ENCODE results near the gene DDRGK1.

DDRGK1 gene

DNA sequence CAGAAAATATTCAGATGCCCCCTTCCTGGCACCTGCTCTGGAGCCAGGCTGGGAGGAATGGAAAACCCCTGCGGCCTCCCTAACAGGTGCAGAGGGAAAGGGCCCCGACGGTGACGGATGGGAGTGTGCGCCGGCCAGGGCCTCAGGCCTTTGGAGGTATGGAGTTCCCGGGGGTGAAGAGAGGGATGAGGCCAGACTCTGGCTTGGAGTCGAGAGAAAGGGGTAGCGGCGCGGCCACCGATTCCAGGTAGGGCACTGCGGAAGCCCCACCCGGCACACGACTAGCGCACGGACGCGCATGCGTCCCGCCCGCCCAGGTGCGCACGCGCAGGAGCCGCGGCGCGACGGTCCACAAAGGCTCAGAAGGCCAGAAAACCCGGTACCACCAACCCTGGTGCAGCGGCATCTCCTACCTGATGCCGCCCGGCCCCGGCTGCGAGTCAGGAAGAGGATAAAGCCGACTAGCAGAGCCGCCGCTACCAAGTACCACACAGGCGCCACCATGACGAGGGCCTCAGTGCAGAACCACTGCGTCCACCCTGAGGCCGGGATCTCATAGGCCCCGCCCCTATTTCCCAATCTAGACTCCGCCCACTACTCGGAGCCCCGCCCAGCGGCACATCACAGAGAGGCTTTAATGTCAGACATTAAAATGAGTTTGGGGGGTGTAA, at the start of gene DDRGK1:
TSS of gene DDRGK1 (minus strand) at position 559 of the 671 bp plus-strand sequence. CDS start at position 504, 55 bp downstream.
- peak; percentile 97 for DNase-seq

DNA sequence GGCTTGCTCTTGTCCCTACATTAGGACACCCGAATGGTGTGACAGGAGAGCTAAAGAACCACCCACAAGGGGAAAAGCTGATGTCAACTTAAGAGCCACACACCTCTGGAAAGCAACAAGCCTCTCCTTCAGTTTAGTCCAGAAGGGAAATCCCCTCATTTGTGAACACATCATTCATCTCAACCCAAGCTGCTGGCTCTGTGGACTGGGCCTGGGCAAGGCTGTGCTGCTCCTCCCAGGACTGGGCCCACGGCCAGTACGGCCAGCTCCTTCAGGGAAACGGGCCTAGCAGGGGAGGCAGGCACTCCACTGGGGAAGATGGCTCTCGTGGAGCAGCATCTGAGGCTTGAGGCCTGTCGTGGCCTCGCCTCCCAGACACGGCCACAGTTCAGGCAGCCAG, 47.3 kb upstream of the DDRGK1 start:
- no peak for DNase-seq

DNA sequence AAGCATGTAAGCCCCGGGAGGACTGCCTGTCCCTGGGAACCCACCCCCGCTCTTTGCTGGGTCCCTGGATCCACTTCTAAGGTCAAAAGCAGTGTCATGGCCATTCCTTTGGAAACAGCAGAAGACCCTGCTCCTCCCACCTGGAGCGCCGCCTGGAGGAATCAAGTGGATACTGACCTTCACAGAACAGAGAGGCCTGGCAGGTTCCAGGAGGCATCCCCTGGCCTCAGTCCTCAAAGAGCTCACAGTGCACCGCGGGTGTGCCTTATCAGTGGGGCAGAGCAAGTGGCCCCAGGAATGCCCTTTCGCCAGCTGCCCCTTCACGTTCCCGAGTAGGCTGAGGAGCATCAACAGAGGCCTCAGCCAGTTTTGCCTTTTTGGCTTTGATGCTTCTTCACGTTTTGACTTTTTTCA, 45.6 kb upstream of the DDRGK1 start:
- no peak for DNase-seq

DNA sequence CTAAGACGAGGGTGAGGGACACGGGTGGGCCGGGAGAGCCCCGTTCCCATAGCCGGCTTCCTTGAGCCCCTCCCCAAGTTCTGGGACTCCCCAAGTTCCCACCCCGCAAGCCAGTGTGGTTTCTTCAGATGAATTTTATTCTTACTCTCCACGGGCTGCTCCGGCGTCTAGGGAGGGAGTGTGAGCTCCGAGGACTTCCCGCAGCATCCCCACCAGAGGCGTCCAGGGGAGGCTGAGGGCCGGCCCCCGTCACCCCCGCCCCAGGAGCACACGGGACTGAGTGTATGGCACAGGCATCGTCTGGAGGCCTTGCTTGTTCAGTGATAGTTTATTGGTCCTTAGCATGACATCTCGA, 44.5 kb upstream of the DDRGK1 start:
- no peak for DNase-seq

DNA sequence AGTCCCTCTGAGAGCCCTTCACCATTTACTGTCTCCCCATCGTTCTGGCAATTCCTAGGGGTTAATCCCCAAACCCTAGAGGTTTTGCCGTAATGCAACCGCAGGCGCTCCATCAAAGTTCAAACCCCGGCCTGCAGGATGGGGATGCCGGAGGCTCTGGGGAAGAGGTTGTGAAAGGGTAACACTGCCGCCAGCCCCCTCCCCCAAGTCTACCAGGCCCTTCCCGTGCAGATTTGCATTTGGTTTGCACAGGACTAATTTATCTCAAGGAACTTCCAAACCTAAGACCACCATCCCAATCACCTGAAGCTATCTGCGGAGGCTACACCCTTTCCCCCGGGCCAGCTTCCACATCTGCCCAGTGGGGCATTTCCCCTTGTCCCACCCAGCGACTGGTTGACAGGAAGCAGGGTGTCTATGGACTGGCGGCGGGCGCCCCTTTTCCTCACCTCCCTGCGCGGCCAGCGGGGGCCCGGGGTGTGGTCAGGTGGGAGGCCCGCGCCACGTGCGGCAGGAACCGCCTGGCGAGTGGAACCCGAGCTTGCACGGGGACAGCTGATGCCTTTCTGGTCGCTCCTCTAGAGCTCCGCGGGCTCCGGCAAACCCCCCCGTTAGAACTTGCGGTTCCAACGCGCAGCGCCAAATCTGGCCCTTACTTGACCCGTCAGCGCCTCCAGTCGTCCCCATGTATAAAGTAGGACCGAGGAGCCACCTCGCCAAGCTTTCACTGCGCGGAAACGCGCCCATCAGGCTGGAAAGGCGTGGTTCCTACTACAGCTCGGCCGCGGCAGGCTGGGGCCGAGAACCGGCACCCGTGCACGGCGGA, 43.9 kb upstream of the DDRGK1 start:
- DNase-seq: peak; percentile 16

DNA sequence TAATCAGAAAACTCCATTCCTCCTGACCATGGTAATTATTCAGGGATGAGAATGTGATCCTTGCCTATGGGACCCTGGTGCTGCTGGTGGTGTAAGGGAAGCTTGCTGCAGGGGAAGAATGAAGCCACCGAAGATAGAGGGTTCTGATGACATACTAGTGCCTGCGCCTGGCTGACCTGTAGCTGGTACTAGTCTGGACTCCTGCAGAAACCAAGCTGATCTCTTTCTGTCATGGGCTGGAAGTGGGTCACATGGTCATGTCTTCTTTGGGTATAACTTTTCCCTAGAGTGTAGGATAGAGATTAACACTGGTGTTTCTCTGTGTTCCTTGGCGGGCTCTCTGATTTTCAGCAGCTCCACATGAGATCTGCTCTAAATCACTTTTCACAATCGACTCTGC, 43.2 kb upstream of the DDRGK1 start:
- no peak for DNase-seq

DNA sequence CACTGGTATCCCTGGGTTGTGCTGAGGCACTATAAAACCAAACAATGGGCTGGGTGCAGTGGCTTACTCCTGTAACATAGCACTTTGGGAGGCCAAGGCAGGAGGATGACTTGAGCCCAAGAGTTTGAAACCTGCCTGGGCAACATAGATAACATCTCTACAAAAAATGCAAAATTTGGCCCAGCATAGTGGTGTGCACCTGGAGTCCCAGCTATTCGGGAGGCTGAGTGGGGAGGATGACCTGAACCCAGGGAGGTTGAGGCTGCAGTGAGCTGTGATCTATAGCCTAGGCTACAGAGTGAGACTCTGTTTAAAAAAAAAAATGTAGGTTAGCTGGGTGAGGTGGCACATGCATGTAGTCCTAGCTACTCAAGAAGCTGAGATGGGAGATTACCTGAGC, 42.2 kb upstream of the DDRGK1 start:
- DNase-seq: no peak

DNA sequence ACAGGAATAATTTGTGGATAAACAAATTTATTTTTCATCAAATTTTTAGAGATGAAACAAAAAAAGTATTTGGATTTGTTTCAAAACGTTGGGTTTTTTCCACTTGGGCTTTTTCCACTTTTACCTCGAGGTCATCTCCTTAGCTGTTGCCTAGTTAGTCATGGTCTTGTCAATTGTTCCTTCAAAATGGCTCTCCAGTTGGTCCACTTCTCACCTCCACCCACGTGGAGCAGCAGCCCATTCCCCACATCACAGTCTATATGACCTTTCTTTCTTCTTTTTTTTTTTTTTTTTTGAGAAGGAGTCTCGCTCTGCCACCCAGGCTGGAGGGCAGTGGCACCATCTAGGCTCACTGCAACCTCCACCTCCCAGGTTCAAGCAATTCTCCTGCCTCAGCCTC, 41.2 kb upstream of the DDRGK1 start:
- DNase-seq: no peak

DNA sequence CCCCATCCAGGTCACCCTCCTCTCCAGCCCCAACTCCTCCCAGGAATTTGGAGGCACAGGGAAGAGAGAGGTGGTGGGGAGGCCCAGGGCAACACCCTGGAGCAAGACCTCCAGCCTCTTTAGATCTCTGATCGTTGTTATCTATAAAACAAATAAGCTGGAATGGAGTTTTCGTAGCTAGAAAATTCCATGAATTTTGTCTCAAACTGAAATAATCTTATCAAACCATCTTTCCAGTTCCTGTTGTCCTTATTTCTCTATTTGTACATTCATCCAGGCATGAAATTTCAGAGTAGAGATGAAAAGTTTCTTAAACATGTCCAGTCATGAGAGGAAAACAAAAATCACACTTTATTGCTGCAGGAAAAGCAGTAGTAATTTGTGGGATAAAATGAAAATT, 40.7 kb upstream of the DDRGK1 start:
- DNase-seq: no peak

DNA sequence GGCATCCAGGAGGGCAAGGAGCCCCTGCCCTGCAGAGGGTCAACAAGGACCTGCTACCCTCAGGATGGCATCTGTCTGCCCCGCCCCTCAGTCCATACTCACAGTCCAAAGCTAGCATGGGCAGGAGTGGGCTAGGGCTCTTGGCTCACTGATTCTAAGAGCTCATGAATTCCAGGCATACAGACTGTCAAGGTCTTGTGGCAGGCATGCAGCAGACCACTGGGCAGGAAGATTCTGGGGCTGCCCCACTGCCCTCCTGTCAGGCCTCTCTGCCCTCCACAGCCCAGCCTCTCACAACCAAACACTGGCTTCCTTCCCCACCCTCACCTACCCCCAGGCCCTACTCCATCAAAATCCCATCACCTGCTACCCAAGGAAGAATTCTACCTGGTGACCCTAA, 40.1 kb upstream of the DDRGK1 start:
- no peak for DNase-seq

DNA sequence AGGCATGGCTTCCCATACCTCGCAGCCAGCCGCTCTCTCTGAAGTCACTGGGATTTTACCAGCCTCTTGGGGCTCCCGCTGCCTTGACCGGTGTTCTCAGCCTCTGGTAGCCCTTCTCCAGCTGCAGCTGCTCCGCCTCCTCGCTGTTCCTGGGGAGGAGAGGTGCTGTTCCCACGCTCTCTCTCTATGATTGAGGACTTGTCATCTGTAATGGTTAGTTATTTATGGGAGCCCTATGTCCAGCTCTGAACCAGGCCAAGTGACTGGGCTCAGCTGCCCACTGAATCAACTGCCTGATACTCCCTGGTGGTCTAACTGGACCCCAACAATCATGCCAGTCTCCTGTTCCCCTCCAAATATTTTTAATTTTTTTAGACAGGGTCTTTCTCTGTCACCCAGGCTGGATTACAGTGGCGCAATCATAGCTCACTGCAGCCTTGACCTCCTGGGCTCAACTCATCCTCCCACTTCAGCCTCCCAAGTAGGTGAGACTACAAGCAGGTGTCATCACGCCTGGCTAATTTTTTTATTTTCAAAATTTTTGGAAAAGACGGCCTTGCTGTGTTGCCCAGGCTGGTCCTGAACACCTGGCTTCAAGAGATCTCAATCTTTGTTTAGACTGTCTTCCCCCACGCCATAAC, 39.4 kb upstream of the DDRGK1 start:
- no peak for DNase-seq

DNA sequence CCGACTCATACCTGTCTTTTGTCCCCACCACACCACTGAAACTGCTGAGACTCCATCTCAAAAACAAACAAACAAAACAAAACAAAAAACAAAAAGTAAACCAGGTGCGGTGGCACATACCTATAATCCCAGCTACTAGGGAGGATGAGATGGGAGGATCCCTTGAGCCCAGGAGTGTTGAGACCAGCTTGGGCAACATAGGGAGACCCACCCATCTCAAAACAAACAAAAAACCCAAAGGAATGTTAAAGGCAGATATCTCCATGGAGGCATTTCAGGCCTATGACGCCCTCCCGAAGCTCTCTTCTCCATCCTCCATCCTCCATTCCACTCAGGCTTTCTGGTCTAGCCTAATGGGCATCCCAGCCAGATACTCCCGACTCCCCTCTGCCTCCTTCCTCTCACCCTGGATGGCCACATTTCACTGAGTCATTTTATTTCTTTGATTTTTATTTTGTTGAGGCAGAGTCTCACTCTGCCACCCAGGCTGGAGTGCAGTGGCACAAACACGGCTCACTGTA, 37.8 kb upstream of the DDRGK1 start:
- no peak for DNase-seq

DNA sequence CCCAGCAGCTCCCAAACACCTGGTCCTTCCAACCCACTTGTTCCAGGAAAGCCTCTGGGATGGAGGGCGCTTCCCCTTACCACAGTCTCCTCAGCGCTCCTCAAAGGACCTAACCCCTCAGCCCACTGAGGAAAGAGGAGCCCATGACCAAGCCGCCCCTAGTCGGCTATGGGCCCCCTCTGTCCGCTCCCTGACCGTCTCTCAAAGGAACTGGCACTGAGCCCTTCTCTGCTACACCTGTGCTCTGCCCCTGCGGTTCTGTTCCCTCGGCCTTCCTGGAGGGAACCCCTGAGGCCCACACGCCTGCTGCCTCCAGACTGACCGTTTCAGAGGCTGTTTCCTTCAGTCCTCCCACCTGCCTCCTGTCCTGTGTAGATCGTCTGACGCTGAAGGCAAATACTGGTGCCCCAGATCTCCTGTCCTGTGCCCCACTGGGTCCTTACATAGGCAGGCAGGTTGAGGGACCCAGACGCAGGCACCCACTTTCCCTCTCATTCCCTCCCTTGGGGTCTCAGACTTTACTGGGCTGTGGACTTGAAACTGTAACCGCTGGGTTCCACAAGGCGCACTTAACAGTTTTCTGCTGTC, 36.4 kb upstream of the DDRGK1 start:
- DNase-seq: no peak

DNA sequence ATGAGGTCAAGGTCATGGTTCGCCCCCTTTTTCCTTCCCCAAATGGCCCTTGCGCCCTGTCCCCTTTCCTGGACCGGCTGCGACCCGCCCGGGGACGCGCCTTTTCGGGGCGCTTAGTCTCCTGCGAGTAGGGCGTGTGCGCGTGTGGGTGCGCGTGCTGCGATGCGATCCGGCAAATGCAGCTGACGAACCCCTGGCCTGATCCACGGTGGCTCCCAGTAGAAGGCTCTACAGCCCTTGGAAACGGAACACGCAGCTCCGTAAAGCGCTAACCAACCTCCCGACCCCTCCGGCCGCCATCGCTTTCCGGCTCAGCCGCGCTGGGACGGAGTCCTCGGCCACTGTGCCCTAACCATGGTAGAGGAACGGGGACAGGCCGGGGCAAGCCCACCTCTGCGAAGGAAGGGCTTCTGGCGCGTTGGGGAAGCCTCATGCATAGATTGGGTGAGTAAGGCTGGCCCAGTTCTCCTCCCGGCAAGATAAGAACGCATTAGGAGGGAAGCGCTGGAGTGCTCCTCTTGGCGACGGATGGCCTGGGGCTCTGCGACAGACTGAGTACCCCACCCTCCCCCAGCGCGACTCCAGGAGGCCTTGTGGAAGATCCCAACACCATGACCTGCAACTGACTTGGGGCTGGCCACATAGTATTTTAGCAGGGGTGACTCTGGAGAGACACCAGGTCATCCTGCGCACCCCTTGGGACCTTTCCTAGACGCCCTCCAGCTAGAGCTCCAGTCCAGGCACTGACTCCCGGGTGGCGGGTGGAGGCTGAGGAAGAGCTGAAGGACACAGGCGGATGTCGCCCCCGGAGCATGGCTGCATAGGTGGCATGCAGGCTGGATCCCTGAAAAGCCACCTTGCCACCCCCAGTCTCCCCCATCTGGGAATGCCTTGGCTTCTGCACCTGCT, 35.6 kb upstream of the DDRGK1 start:
- no peak for DNase-seq

DNA sequence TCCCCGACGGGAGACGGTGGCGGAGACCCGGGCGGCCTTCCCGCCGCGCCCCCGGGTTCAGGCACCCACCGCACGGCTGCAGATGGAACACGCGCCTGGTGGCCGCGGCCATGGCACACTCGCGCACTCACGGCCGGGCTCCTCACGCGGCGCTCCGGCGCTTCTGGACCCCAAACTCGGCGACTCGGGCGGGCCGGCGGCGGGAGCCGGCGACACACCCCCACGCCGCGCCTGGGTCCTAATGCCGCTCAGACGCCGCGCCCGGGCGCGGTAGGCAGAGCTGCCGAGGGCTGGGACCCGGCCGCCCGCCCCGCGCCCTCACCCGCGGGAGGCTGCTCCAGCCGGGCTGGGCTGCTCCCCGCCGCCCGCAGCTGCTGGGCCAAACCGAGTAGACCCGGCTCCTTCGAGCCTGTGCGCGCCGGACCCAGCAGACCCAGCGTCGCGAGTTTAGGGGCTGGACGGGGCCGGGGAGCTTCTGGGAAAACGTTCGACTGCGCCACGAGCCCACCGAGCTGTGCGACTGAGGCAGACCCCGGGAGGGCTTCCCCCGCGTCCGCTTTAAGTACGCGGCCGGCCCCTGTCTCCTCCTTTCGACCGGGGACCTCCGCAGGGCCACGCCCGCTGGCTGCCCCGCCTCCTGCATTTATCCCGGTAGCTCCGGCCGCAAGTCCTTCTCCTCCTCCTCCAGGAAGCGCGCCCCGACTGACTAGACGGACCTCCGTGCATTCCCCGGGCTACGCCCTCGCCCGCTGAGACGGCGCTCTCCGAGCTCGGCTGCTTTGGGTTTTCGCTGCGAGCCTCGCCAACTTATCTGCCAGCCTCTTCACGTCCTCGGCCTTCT, 34.8 kb upstream of the DDRGK1 start, which contains the start of gene SLC4A11:
TSS of gene SLC4A11 (minus strand) at position 165 of the 841 bp plus-strand sequence. CDS start at position 112, 53 bp downstream.
- peak; percentile 34 for DNase-seq

DNA sequence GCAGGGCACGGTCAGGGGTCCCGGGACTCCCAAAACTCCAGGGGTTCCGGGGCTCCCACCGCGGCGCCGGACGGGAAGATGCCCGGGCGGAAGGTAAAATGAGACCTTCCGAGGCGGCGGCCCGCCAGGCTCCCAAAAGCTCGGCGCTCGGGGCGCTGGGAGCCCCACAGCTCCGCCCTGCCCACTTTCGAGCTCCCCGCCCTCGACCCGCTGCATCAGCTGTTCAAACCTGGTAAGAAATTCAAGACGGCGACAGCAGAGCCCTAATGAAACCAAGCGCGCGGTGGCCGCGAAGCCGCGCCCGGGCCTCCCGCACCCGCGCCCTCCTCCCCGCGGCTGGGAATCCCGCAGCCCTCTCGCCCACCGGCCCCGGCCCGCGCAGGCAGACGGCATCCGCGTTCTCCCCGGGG, 34.1 kb upstream of the DDRGK1 start:
- peak; percentile 52 for DNase-seq

DNA sequence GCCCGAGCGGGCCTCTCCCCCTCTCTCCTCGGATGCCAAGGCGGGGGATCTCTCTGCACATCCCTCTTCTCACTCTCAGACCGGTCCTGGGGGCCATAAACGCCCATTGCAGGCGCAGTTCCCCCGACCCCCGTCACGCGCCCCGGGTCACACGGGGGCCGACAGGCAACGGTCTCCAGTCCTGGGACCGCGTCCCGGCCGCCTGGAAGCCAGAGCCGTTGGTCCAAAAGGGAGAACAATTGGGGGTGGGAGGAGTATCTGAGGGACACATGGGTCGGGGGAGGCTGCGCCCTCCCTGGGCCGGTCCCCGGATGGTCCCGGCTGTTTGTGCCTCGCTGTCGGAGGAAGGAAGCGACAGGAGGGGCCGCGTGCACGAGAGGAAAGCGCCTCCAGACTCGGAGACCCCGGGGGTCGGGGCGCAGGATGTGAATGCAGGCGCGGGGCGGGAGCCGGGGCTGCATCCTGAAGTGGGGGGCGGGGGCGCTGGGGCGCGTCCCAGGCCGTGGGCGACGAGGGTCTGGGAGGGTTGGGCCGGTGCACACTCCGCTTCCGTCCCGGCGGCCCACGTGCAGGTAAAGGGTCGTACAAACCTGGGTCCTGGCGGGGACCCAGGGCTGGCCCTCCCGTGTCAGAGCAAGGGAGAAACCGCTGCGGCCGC, 33.6 kb upstream of the DDRGK1 start:
- DNase-seq: no peak

DNA sequence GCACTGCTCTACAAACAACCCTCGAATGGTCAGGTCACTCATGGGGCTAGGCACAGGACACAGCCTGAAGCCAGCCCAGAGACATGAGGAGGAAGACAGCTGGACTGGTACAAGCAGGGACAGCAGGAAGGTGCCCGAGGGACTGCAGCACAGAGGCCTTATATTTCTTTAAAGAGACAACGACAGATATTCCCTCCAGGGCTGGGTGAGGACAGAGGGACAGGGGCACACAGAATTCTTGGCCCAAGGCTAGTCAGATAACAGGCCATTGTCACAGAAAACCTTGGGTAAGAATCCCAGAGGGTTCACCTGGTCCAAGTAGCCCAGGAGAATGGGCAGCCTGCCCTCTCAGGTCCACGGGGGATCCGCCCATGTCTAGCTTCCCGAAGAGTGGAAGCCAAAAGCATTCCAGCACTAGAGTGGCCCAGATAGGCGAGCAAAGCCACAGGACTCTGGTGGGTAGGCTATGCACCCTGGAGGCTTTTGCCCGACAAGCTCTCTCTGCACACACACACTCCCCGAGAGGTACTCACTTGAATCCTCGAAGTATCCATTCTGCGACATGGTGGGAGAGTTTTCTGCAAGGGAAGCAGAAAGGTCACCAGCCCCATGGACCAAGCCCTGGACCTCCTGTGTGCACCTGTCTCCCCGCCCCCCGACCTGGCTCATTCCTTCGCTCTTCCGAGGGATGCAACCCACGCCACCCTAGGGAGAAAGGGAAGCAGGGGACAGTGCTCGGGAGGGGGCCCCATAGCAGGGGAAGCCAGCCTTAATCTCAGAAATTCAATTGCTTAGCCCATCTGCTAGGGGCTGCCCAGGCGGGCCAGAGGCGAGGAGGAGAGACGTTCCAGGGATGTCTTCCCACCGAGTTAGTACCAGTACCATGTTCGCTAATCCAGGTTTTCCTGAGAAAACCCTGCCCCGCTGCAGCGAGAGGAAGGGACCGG, 32.8 kb upstream of the DDRGK1 start:
- no peak for DNase-seq

DNA sequence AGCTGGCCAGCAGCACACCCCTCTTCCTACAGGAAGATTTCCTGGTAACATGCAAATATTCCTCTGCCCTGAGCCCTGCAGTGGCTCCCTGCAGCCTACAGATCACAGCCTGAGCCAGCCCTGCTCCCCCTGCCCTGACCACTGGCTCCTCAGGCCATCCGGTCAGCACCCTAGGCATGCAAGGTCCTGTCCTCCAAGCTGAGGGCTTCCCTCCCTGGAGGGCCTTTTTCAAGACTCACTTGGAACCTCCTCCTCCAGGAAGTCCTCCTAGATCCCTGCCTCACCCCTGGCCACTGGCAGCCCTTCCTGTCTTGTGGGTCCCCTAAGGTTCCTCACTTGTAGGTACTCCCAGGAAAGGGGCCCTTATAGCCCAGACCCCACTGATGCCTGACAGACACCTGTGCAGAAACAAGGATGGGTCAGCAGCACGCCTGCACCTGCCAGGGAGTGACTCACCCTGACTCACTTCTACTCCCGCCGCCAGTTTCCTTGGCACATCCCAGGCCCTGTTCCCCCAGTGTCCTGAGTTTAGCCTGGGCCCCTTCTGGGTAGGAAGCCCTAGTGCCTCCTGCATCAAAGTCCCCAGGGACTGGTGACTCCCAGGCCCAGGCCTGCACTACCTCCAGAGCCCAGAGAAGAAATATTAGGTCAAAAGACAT, 31.3 kb upstream of the DDRGK1 start:
- DNase-seq: no peak

All from NCI-H2171 treated with DMSO at 0.1 percent for 48 hours (cell line).